Smooth muscle cell (in vitro differentiated cells): ENCODE measurements around the gene MLEC. TPM values are rescaled to one million over a fixed set of nuclear protein-coding genes. Genes with fewer than 3 reads are reported as not detected.
A peak's percentile ranks its signal among the peaks of the same experiment; 100 is the strongest.

Source experiments
- DNase-seq: peaks from one replicate; lab custom pipeline; 2025; ENCODE audit not compliant: unreplicated experiment; lab: John Stamatoyannopoulos, UW
- H2AFZ ChIP-seq: fragments of 200-600 bp; sonication (generic); 2 replicates; pipeline ENCODE4 v1.6.0; 2016; ENCODE audit warnings: antibody characterized with exemption, low read depth, mild to moderate bottlenecking
- H3F3A ChIP-seq: fragments of 200-600 bp; sonication (generic); 2 replicates; pipeline ENCODE4 v1.6.0; 2017; ENCODE audit warnings: antibody characterized with exemption, low read depth
- H3K27ac ChIP-seq: fragments of 200-600 bp; sonication (generic); 2 replicates; pipeline ENCODE4 v1.5.1; 2016; ENCODE audit warnings: low read depth, mild to moderate bottlenecking
- H3K27me3 ChIP-seq: fragments of 200-600 bp; sonication (generic); 2 replicates; pipeline ENCODE4 v1.6.1; 2016; ENCODE audit warnings: low read depth, mild to moderate bottlenecking
- H3K36me3 ChIP-seq: fragments of 200-600 bp; sonication (generic); 2 replicates; pipeline ENCODE4 v1.5.1; 2016; ENCODE audit warnings: low read depth
- H3K4me1 ChIP-seq: fragments of 200-600 bp; sonication (generic); 2 replicates; pipeline ENCODE4 v1.5.1; 2016; ENCODE audit warnings: low read depth
- H3K4me2 ChIP-seq: fragments of 200-600 bp; sonication (generic); 2 replicates; pipeline ENCODE4 v1.6.0; 2016; ENCODE audit warnings: mild to moderate bottlenecking
- H3K4me3 ChIP-seq: fragments of 200-600 bp; sonication (generic); 2 replicates; pipeline ENCODE4 v1.5.1; 2016; ENCODE audit warnings: mild to moderate bottlenecking
- H3K79me2 ChIP-seq: fragments of 200-600 bp; sonication (generic); 2 replicates; pipeline ENCODE4 v1.6.0; 2016; ENCODE audit warnings: low read depth, mild to moderate bottlenecking
- H3K9ac ChIP-seq: fragments of 200-600 bp; sonication (generic); 2 replicates; pipeline ENCODE4 v1.6.0; 2016; ENCODE audit warnings: low read depth
- H3K9me3 ChIP-seq: fragments of 200-600 bp; sonication (generic); replicated peaks from 2 replicates; pipeline ENCODE4 v1.5.1; 2016; ENCODE audit warnings: low read depth
- H4K20me1 ChIP-seq: fragments of 200-600 bp; sonication (generic); 2 replicates; pipeline ENCODE4 v1.6.0; 2016; ENCODE audit warnings: low read depth
- WGBS: methylation state at CpG from one replicate; pipeline ENCODE4 v1.1.7; 2016; ENCODE audit warnings: low lambda C conversion rate; 5-methylcytosine and 5-hydroxymethylcytosine counted together
- polyA plus RNA-seq: library from polyadenylated mRNA; unstranded; fragments of >200 nt; fragmentation: Nextera tagmentation; extraction: Ambion mirVana; gene quantifications from 2 replicates; pipeline ENCODE4 v1.2.1, GENCODE V29; 2016
- total RNA-seq: library from RNA; depleted of rRNA; stranded (reverse); fragments of >200 nt; gene quantifications from 2 replicates; pipeline ENCODE4 v1.2.3, GENCODE V29; 2014
- TF ChIP-seq, protein P1 (sequence below): fragments of 200-600 bp; sonication (generic); IDR thresholded peaks from 2 replicates; pipeline ENCODE4 v1.5.1; 2017; ENCODE audit warnings: borderline replicate concordance, mild to moderate bottlenecking, antibody characterized with exemption; ENCODE audit not compliant: insufficient read depth, poor library complexity, severe bottlenecking

The MLEC gene
- total and polyA plus RNA-seq, 2 experiments from 2014 or later, result 70.7 to 230 TPM

GRCh38 chr12:120710805-120711296, 23.9 kb downstream of the MLEC start:
- peak overlapping the region; percentile 85 for H3K9ac ChIP-seq
- no peaks in the 10 kb centered on the region for H3K27me3 ChIP-seq
- TF ChIP-seq, protein P1, sequence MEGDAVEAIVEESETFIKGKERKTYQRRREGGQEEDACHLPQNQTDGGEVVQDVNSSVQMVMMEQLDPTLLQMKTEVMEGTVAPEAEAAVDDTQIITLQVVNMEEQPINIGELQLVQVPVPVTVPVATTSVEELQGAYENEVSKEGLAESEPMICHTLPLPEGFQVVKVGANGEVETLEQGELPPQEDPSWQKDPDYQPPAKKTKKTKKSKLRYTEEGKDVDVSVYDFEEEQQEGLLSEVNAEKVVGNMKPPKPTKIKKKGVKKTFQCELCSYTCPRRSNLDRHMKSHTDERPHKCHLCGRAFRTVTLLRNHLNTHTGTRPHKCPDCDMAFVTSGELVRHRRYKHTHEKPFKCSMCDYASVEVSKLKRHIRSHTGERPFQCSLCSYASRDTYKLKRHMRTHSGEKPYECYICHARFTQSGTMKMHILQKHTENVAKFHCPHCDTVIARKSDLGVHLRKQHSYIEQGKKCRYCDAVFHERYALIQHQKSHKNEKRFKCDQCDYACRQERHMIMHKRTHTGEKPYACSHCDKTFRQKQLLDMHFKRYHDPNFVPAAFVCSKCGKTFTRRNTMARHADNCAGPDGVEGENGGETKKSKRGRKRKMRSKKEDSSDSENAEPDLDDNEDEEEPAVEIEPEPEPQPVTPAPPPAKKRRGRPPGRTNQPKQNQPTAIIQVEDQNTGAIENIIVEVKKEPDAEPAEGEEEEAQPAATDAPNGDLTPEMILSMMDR, result no peak
- peaks cover 16% of the 10 kb centered on the region for H3K4me1 ChIP-seq
- peaks cover 32% of the 10 kb centered on the region for H3K79me2 ChIP-seq
- peak overlapping the region; percentile 100 for H3K4me2 ChIP-seq
- H3F3A ChIP-seq, result peaks cover 14% of the 10 kb centered on the region
- peak overlapping the region; percentile 89 for H2AFZ ChIP-seq
- H3K36me3 ChIP-seq, result no peaks in the 10 kb centered on the region
- WGBS, result under 1% methylated on average over 19 of the region's 31 CpGs
- H3K27ac ChIP-seq, result peak overlapping the region; percentile 39
- no peak for DNase-seq
- peaks cover 34% of the 10 kb centered on the region for H4K20me1 ChIP-seq
- H3K9me3 ChIP-seq, result no peaks in the 10 kb centered on the region
- H3K4me3 ChIP-seq, result peak overlapping the region; percentile 92

- H3K79me2 ChIP-seq, result peaks cover 32% of the 10 kb centered on the region
- H3K9ac ChIP-seq, result peak overlapping the region; percentile 85
- no peaks in the 10 kb centered on the region for H3K9me3 ChIP-seq
- H2AFZ ChIP-seq, result no peak overlapping the region
- no peak overlapping the region for H3K27ac ChIP-seq
- peaks cover 16% of the 10 kb centered on the region for H3K4me1 ChIP-seq
- H4K20me1 ChIP-seq, result peaks cover 36% of the 10 kb centered on the region
- H3K4me2 ChIP-seq, result peak overlapping the region; percentile 100
- peak overlapping the region; percentile 92 for H3K4me3 ChIP-seq
- TF ChIP-seq, protein P1, result no peak
- DNase-seq, result no peak
- H3K27me3 ChIP-seq, result no peaks in the 10 kb centered on the region
- H3F3A ChIP-seq, result peaks cover 14% of the 10 kb centered on the region
- WGBS, result 48% methylated on average over 6 of the region's 6 CpGs
- no peaks in the 10 kb centered on the region for H3K36me3 ChIP-seq
Measured at GRCh38 chr12:120711411-120711810, 24.5 kb downstream of the MLEC start.

DNA sequence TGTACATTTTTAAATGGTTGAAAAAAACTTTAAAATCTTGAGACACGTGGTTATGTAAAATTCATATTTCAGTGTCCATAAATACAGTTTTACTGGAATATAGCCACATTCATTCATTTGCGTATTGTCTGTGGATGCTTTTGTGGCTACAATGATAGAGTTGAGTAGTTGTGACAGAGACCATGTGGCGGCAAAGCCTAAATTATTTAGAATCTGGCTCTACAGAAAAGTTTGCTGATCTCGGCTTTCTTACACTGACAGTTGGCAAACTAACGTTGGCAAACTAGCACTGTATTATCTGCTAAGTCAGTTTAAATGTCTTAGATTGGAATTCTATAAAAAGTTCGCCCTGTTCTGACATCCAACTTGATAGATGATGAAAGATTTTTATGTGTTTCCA, 25.7 kb downstream of the MLEC start:
- 75% methylated on average over 6 of the region's 6 CpGs for WGBS
- Histone ChIP-seq H3K79me2 (peaks cover 32% of the 10 kb centered on the region), H3K4me2 (no peak overlapping the region)

More for the DNA sequence above, 25.7 kb downstream of the MLEC start:
- H3K9ac ChIP-seq, result no peak overlapping the region
- peaks cover 14% of the 10 kb centered on the region for H3F3A ChIP-seq
- no peak overlapping the region for H3K27ac ChIP-seq
- peaks cover 16% of the 10 kb centered on the region for H3K4me1 ChIP-seq
- H3K36me3 ChIP-seq, result no peaks in the 10 kb centered on the region
- TF ChIP-seq, protein P1, result no peak
- no peaks in the 10 kb centered on the region for H3K9me3 ChIP-seq
- H2AFZ ChIP-seq, result no peak overlapping the region
- H3K27me3 ChIP-seq, result no peaks in the 10 kb centered on the region
- H3K4me3 ChIP-seq, result no peak overlapping the region
- DNase-seq, result no peak
- H4K20me1 ChIP-seq, result peaks cover 36% of the 10 kb centered on the region
